ENCODE results near the gene MDC1.

Gene MDC1

DNA sequence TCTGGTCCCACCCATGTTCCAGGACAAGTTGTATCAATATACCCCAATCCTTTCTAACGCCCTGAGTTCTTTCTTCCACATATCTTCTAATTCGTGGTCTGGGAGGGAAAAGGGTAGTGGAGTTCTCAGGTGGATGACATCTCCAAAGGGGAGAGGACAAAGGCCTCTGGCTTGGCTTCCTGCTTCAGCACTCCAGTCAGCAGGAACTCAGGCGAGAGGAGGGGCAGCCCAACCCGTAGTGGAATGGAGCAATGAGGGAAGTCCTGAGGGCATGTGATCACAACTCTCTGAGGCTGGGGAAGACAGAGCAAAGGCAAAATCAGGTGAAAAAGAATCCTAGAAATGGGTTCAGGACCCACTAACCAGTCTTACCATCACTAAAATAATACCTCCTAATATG, 16.7 kb downstream of the MDC1 start:
- H3K4me3 ChIP-seq (ENCODE audit: low read length): no peak overlapping the region
- no peaks in the 10 kb centered on the region for H3K27me3 ChIP-seq (ENCODE audit: low read depth, low read length)
- no peak overlapping the region for H2AFZ ChIP-seq (ENCODE audit: low read depth, low read length)
- H3K4me1 ChIP-seq (ENCODE audit: low read length): peaks cover 3% of the 10 kb centered on the region; the same call in 1 of the 2 replicates
- H3K36me3 ChIP-seq (replicated peaks; ENCODE audit: low read depth, low read length): no peaks in the 10 kb centered on the region
- H3K9me3 ChIP-seq (ENCODE audit: insufficient read depth, low read length): no peaks in the 10 kb centered on the region
- no peak overlapping the region for H3K27ac ChIP-seq (ENCODE audit: low read length)
- no peaks in the 10 kb centered on the region for H4K20me1 ChIP-seq (ENCODE audit: insufficient read depth, low read length)
- no peak overlapping the region for H3K9ac ChIP-seq (ENCODE audit: low read length)
- TF ChIP-seq EZH2phosphoT487 (IDR thresholded peaks at IDR 0.05; ENCODE audit: low read depth) (no peak), CTCF (IDR thresholded peaks at IDR 0.05; ENCODE audit: low read depth, low read length) (no peak)
- no peak overlapping the region for H3K4me2 ChIP-seq (ENCODE audit: low read length)
- H3K79me2 ChIP-seq (ENCODE audit: low read length): no peaks in the 10 kb centered on the region

DNA sequence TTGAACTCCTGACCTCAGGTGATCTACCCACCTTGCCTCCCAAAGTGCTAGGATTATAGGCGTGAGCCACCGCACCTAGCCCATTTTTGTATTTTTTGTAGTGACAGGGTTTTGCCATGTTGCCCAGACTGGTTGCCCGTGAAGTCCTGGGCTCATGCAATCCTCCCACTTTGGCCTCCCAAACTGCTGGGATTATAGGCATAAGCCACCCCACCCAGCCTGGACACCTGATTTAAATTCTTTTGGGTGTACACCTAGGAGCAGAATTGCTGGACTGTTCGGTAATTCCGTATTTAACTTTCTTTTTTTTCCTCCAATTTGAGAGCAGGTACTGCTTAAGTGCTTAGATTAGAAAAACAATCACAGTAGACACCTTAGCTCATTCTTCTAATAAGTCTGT, 20.6 kb downstream of the MDC1 start:
- Histone ChIP-seq H3K9me3 (ENCODE audit: insufficient read depth, low read length) (no peaks in the 10 kb centered on the region), H4K20me1 (ENCODE audit: insufficient read depth, low read length) (no peaks in the 10 kb centered on the region), H3K36me3 (replicated peaks; ENCODE audit: low read depth, low read length) (no peaks in the 10 kb centered on the region), H3K27me3 (ENCODE audit: low read depth, low read length) (no peaks in the 10 kb centered on the region), H3K27ac (ENCODE audit: low read length) (no peak overlapping the region), H3K79me2 (ENCODE audit: low read length) (no peaks in the 10 kb centered on the region), H3K4me1 (ENCODE audit: low read length) (peaks cover 9% of the 10 kb centered on the region; the same call in 1 of the 2 replicates), H3K9ac (ENCODE audit: low read length) (no peak overlapping the region), H3K4me2 (ENCODE audit: low read length) (no peak overlapping the region), H3K4me3 (ENCODE audit: low read length) (no peak overlapping the region), H2AFZ (ENCODE audit: low read depth, low read length) (no peak overlapping the region)
- no peak for TF ChIP-seq CTCF (IDR thresholded peaks at IDR 0.05; ENCODE audit: low read depth, low read length)
- TF ChIP-seq EZH2phosphoT487 (IDR thresholded peaks at IDR 0.05; ENCODE audit: low read depth): no peak

GRCh38 chr6:30691208-30691847, 25.8 kb downstream of the MDC1 start:
- Histone ChIP-seq H3K9me3 (ENCODE audit: insufficient read depth, low read length) (no peaks in the 10 kb centered on the region), H3K79me2 (ENCODE audit: low read length) (peaks cover under 1% of the 10 kb centered on the region), H2AFZ (ENCODE audit: low read depth, low read length) (peak overlapping the region; percentile 49), H3K27me3 (ENCODE audit: low read depth, low read length) (no peaks in the 10 kb centered on the region), H3K4me3 (ENCODE audit: low read length) (peak overlapping the region; percentile 94), H4K20me1 (ENCODE audit: insufficient read depth, low read length) (no peaks in the 10 kb centered on the region), H3K4me1 (ENCODE audit: low read length) (peaks cover 27% of the 10 kb centered on the region), H3K27ac (ENCODE audit: low read length) (no peak overlapping the region), H3K9ac (ENCODE audit: low read length) (peak overlapping the region; percentile 75), H3K36me3 (replicated peaks; ENCODE audit: low read depth, low read length) (no peaks in the 10 kb centered on the region), H3K4me2 (ENCODE audit: low read length) (peak overlapping the region; percentile 87)
- TF ChIP-seq CTCF (IDR thresholded peaks at IDR 0.05; ENCODE audit: low read depth, low read length) (no peak), EZH2phosphoT487 (IDR thresholded peaks at IDR 0.05; ENCODE audit: low read depth) (no peak)

- no peaks in the 10 kb centered on the region for H3K9me3 ChIP-seq (ENCODE audit: insufficient read depth, low read length)
- TF ChIP-seq CTCF (IDR thresholded peaks at IDR 0.05; ENCODE audit: low read depth, low read length): no peak
- TF ChIP-seq EZH2phosphoT487 (IDR thresholded peaks at IDR 0.05; ENCODE audit: low read depth): no peak
Observed at GRCh38 chr6:30690403-30691207, 26.5 kb downstream of the MDC1 start, which contains the start of gene NRM. TSS of gene NRM (minus strand) at chr6:30690984. CDS start at chr6:30690974, 10 bp downstream.

More at GRCh38 chr6:30690403-30691207, 26.5 kb downstream of the MDC1 start, which contains the start of gene NRM:
- Histone ChIP-seq H3K27me3 (ENCODE audit: low read depth, low read length) (no peaks in the 10 kb centered on the region), H3K4me3 (ENCODE audit: low read length) (peak within 1 kb of the TSS; percentile 94), H3K36me3 (replicated peaks; ENCODE audit: low read depth, low read length) (no peaks in the 10 kb centered on the region), H3K27ac (ENCODE audit: low read length) (peak within 1 kb of the TSS; percentile 43), H3K4me2 (ENCODE audit: low read length) (peak within 1 kb of the TSS; percentile 87), H3K79me2 (ENCODE audit: low read length) (peaks cover 8% of the 10 kb centered on the region), H3K4me1 (ENCODE audit: low read length) (peaks cover 27% of the 10 kb centered on the region), H3K9ac (ENCODE audit: low read length) (peak within 1 kb of the TSS; percentile 75), H2AFZ (ENCODE audit: low read depth, low read length) (peak within 1 kb of the TSS; percentile 83), H4K20me1 (ENCODE audit: insufficient read depth, low read length) (no peaks in the 10 kb centered on the region)

All from OCI-LY3 (cell line).